Stimulated activated naive CD4-positive, alpha-beta T cell treated with Interleukin-2 at 50 U/mL for 16 hours (primary cell): ENCODE results near the gene HIF3A.
"Not testable (repeated sequence)": the region's sequence is repeated elsewhere in the genome, so short reads cannot be mapped to it uniquely, and the experiment has no call there.

Experiments used
- DNase-seq: peaks from one replicate; lab custom pipeline; 2025; lab: John Stamatoyannopoulos, UW

HIF3A gene

DNA sequence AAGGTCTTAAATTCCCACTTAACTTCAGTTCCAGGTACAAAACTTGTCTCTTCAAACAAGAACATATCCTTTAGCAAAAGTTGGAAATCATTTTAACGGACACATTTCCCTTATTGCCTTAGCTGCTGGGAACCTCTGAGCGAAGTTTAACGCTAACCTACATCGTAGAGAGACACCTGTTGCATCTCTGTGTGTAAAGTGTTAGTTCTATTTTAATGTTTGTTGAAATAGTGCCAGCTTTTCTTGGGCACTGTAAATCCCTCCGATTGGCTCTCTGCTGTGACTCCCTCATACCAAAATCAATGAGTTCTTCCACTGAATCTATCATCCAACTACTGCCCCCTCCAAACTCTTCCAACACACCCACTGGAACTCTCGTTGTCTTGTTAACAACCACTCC is 2.3 kb upstream of the HIF3A start:
- no peak for DNase-seq

DNA sequence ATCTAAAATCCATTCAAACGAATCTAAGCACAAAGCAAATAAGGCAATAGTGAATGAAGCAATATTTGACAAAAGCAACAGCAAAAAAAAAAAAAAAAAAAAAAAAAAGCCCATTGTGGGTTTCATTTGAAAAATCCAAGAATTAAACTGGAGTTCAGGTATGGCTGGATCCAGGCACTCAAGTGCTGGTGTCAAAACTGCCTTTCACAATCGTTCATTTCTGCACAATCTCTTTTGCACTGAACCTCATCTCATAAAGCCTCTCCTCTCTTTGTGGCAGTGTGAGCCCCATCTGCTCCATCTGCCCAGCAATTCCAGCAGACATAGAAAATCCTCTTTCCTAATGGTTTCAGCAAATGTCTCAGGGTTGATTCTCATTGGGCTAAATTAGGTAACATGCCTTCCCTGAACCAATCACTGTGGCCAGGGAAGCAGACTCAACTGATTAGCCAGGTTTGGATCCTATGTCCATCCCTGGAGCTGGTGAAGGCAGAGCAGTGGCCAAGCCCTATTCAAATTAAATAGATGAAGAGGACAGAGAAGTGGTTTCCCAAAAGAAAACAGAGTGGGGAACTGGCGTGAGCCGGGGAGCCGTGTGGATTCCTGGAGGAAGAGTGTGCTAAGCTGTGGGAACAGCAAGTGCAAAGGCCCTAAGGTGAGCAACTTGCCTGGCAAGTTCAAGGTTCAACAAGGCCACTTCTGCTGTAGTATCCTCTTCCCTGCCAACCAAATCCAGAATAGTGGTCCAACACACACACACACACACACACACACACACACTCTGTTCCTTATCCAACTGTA is 1.2 kb upstream of the HIF3A start:
- no peak for DNase-seq

GRCh38 chr19:46296202-46296480 is 701 bp upstream of the HIF3A start:
- DNase-seq, result no peak

DNA sequence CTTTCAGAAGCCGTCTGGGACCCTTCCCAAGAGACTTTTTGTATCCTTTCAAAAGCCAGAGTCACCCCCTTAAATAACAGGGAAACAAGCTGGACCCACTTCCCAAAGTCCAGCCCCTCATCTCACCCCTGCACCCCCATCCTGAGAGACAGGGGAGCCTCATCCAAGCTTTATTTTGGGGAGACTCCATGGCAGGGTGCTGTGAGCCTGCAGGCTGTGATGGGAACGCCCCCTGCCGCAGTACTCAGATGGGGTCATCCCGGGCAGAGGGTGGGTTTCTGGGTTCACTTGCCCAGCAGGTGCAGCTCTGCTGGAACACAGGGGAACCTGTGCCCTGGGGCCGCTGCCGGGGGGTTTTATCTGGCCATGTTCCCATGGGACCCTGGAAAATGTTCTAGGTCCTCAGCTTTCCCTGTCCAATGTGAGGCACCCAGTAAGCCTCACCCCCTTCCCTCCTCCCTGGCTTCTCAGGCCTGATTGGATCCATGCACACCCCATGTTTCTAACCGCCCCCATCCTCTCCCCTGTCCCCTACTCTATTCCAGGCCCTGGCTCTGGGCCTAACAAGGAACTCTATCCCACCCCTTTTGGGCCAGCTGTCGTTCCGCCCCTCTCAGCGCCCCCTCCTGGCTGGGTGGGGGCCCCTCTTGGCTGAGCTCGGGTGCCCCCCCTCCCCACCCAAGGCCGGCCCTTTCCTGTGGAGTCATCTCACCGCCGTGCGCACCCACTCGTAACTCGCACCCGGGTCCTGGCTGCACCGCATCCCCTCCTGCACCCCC is 1.0 kb downstream of the HIF3A start:
- no peak for DNase-seq

DNA sequence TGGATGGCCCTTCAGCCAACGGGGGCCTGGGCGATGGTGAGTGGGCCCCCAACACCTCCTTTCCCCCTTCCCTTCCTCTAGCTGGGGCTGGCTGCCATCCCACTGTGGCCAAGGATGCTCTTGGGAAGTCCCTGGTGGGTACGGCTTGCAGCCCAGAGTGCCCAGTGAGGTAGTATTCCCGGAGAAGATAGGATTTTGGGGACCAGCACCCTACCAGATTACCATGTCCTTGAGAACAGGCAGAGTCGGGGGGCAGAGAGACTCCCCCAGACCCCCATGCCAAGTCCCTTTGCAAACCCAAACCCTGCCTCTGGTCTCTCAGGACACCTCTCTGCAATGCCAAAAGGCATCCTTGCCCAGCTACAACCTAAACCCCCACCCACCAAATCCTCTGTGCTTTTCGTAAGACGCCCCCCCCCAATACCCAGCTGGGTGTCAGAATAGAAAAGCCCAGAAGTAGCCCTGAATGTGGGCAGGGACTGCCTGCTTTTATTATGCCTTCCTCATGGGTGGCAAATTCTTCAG is 1.7 kb downstream of the HIF3A start:
- no peak for DNase-seq

DNA sequence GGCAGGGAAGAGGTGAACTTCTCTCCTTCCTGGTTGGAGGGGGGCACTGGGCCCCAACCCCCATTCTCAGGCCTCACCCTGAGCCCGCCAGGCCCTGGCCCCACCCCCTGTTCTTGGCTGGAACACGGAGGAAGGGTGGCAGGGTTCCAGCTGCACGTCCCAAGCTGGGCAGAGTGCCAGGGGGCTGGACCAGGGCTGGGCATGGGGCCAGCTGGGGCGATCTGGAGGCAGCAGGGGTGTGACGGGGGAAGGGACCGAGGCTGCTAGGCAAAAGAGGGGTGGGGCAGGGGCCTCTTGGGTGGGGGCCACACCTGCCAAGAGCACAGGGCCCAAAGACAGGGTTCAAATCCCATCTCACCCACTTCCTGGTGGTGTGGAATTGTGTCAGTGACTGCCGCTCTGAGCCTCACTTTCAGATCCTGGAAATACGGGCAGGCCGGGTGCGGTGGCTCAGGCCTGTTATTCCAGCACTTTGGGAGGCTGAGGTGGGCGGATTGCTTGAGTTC is 2.2 kb downstream of the HIF3A start:
- DNase-seq, result no peak

DNA sequence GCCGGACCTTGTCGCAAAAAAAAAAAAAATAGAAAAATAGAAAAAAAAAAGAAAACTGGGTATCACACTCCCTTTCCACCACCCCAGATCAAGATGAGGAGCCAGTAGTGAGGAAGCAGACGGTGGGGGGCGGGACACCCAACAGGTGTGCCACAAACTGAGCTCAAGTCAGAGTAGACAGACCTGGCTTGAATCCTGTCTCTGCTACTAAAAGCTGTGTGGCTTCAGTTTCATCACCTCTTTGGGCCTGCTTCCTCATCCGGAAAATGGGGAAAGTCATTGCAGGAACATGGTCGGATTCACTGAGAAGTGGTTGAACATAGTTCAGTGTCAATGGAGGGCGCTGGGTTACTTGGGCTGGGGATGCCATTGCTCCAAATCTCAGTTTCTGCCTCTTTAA is 2.9 kb downstream of the HIF3A start:
- DNase-seq, result no peak

DNA sequence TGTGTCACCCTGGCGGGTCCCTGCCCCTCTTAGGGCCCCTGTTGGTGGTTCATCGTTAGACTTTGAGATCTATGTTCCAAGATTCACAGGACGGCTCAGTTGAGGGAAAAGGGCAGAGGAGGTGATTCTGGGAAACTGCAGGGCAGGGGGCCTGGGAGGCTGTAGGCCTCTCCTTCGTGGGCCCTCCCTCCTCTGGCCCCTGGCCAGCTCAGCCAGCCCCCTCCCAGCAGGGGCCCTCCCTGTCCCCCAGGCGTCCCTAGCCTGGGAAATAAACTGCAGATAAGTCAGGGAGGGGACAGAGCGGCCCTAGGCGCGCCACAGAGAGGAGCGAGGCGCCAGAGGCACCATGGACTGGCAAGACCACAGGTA is 6.5 kb downstream of the HIF3A start:
- DNase-seq, result no peak

- no peak for DNase-seq
Observed at GRCh38 chr19:46303691-46304397, 7.0 kb downstream of the HIF3A start.

DNA sequence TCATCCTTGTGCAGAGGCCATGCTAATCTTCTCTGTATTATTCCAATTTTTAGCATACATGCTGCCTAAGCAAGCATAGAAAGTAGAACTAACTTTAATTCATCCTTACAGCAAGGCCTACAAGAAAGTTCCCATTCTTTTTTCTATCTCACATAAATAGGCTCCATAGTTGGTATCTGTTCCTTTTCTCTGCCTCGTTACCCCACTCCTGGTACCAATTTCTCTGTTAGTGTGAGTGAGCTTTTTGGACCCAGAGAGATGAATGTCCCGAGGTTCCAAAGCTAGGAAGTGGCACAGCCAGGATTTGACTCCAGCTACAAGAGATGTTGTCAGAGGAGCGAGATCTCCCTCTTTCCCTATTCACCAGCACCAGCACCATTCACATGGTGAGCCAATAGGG is 9.7 kb downstream of the HIF3A start:
- no peak for DNase-seq

DNA sequence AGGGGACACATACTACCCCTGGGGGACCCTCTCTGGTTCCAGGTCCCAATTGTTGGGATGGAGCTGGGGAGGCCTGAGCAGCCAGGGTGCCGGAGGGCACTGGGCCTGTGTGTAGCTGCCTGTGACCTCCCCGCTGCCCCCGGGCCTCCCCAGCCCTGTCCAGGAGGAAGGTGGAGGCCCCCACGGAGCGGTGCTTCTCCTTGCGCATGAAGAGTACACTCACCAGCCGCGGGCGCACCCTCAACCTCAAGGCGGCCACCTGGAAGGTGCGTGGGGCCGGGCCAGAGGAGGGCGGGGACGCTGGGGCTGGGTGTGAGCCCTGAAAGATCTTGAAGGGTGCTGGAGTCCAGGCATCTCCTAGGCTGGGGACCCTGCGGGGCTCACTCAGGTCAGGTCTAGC is 11.7 kb downstream of the HIF3A start:
- no peak for DNase-seq

DNA sequence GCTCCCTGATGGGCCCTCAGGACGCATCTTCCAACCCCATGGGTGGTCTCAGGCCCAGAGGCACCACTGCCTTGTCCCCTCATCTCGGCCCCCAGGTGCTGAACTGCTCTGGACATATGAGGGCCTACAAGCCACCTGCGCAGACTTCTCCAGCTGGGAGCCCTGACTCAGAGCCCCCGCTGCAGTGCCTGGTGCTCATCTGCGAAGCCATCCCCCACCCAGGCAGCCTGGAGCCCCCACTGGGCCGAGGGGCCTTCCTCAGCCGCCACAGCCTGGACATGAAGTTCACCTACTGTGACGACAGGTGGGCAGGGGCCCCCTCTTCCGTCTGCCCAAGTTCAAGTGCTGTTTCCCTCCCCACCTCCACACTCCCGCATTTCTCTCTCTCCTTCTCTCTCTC is 12.2 kb downstream of the HIF3A start:
- no peak for DNase-seq

GRCh38 chr19:46311444-46311843 is 14.6 kb downstream of the HIF3A start:
- DNase-seq, result no peak

GRCh38 chr19:46313540-46314469 is 17.0 kb downstream of the HIF3A start:
- not testable (repeated sequence) for DNase-seq

GRCh38 chr19:46317339-46317738 is 20.5 kb downstream of the HIF3A start:
- DNase-seq, result no peak

- no peak for DNase-seq
Observed at GRCh38 chr19:46319613-46320012, 22.8 kb downstream of the HIF3A start.

- DNase-seq, result no peak
Observed at GRCh38 chr19:46320559-46320958, 23.7 kb downstream of the HIF3A start.

- no peak for DNase-seq
Observed at GRCh38 chr19:46321653-46322052, 24.8 kb downstream of the HIF3A start.

- not testable (repeated sequence) for DNase-seq
Observed at GRCh38 chr19:46323227-46323626, 26.4 kb downstream of the HIF3A start.

DNA sequence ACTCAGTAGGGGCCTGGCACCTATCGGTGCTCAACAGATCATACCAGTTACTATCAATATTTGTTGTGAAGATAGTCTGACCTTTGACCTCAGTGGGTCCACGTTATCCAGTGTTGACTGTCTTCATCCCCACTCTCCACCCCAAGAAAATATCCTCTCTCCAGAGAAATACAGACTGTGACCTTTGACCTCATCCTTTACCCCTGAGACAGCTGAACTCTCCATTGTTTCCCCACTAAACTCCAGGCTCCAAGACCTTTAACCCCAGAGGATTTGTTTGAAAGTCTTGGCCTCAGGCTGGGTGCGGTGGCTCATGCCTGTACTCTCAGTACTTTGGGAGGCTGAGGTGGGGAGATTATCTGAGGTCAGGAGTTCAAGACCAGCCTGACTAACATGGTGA is 27.4 kb downstream of the HIF3A start:
- DNase-seq, result no peak

- no peak for DNase-seq
Observed at GRCh38 chr19:46326608-46327007, 29.8 kb downstream of the HIF3A start.

DNA sequence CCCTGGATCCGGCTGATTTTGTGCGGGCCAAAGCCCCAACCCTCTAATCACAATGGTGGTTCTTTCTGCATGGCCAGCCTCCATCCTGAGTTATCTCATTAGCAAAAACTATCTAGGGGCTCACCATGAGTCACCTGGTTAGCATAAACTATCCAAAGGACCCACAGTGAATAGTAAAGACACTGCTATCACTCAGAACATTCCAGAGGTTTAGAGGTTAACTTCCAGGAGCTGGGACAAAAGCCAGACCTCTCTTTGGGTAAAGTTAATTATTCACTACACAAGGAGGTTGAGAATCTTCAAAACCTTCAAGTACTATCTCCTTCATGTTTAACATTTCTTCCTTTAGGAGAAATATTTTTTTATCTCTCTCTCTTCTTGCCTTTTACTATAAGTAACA is 31.2 kb downstream of the HIF3A start:
- no peak for DNase-seq
